HepG2 (cell line): ENCODE data around the gene TBCB. TPM values are rescaled to one million over a fixed set of nuclear protein-coding genes. Genes with fewer than 3 reads are reported as not detected.

Experiments
- CAMTA2 ChIP-seq: sonication (generic); formaldehyde crosslinking; IDR thresholded peaks from 2 replicates; pipeline ENCODE4 v1.4.0; 2020; ENCODE audit warnings: mild to moderate bottlenecking, missing genetic modification reagents, borderline replicate concordance
- CHD4 ChIP-seq: fragments of 200-600 bp; sonication (generic); IDR thresholded peaks from 2 replicates; pipeline ENCODE4 v1.7.0; 2017; ENCODE audit warnings: mild to moderate bottlenecking, low read length, borderline replicate concordance
- FLYWCH1 ChIP-seq: sonication (generic); formaldehyde crosslinking; IDR thresholded peaks from 2 replicates; pipeline ENCODE4 v1.8.1; 2023; ENCODE audit warnings: mild to moderate bottlenecking, missing genetic modification reagents
- NFYB ChIP-seq: sonication (generic); formaldehyde crosslinking; IDR thresholded peaks from 2 replicates; pipeline ENCODE4 v1.4.0; 2020; ENCODE audit warnings: missing genetic modification reagents
- NR2F6 ChIP-seq, 2 experiments: IDR thresholded peaks; 2 replicates each; pipeline ENCODE4 v1.6.1; 2016; ENCODE audit warnings: antibody characterized with exemption in 1 of 2, mild to moderate bottlenecking in 1 of 2
- STAG1 ChIP-seq: sonication (generic); formaldehyde crosslinking; IDR thresholded peaks from 2 replicates; pipeline ENCODE4 v1.4.0; 2020; ENCODE audit warnings: missing genetic modification reagents
- STAT5B ChIP-seq: sonication (generic); formaldehyde crosslinking; IDR thresholded peaks from 2 replicates; pipeline ENCODE4 v1.4.0; 2020; ENCODE audit warnings: missing genetic modification reagents
- WIZ ChIP-seq: sonication (generic); formaldehyde crosslinking; IDR thresholded peaks from 2 replicates; pipeline ENCODE4 v1.5.1; 2020; ENCODE audit warnings: mild to moderate bottlenecking, missing genetic modification reagents
- ZNF709 ChIP-seq: sonication (generic); formaldehyde crosslinking; IDR thresholded peaks from 2 replicates; pipeline ENCODE4 v1.5.0; 2020; ENCODE audit warnings: mild to moderate bottlenecking, missing genetic modification reagents
- polyA plus RNA-seq, 8 experiments: library from polyadenylated mRNA; depleted of rRNA in 3 of 8; stranded (reverse) in 7 of 8; unstranded in 1 of 8; fragments of >200 nt; fragmentation: Illumina TruSeq in 4 of 8; extraction: Trizol in 4 of 8; gene quantifications; 2 replicates each; pipeline versions ENCODE4 v1.2.1 to v1.2.3, GENCODE V29; 2011 to 2016; ENCODE audit warnings: low read depth in 4 of 8, missing spikeins in 1 of 8, mixed read lengths in 1 of 8; ENCODE audit not compliant: insufficient read depth in 1 of 8
- total RNA-seq, 5 experiments: library from RNA; depleted of rRNA; stranded (reverse); fragments of >200 nt; fragmentation: Illumina TruSeq; extraction: Trizol; gene quantifications; 2 replicates each; pipeline ENCODE4 v1.2.3, GENCODE V29; 2016; ENCODE audit warnings: low read depth in 1 of 5
- TF ChIP-seq, protein P1 (sequence below): sonication (generic); formaldehyde crosslinking; IDR thresholded peaks from 2 replicates; pipeline ENCODE4 v1.5.0; 2020; ENCODE audit warnings: mild to moderate bottlenecking, missing genetic modification reagents, borderline replicate concordance
- TF ChIP-seq, protein P2 (sequence below): sonication (generic); formaldehyde crosslinking; IDR thresholded peaks from 2 replicates; pipeline ENCODE4 v1.4.0; 2020; ENCODE audit warnings: missing genetic modification reagents, borderline replicate concordance
- TF ChIP-seq, protein P3 (sequence below): sonication (generic); formaldehyde crosslinking; IDR thresholded peaks from 2 replicates; pipeline ENCODE4 v1.8.0; 2022; ENCODE audit warnings: missing genetic modification reagents, low read depth, mild to moderate bottlenecking, borderline replicate concordance
- TF ChIP-seq, protein P4 (sequence below): sonication (generic); formaldehyde crosslinking; IDR thresholded peaks from 2 replicates; pipeline ENCODE4 v1.5.0; 2020; ENCODE audit warnings: missing genetic modification reagents
- TF ChIP-seq, protein P5 (sequence below): sonication (generic); formaldehyde crosslinking; IDR thresholded peaks from 2 replicates; pipeline ENCODE4 v1.5.0; 2020; ENCODE audit warnings: mild to moderate bottlenecking, missing genetic modification reagents
- TF ChIP-seq, protein P6 (sequence below): sonication (generic); formaldehyde crosslinking; IDR thresholded peaks from 2 replicates; pipeline ENCODE4 v1.5.1; 2020; ENCODE audit warnings: mild to moderate bottlenecking, moderate library complexity, missing genetic modification reagents

The TBCB gene
- total and polyA plus RNA-seq, 2 of the 13 experiments (the other 11 are each of a cell fraction or from before 2014, with no cell fraction given) = 271 to 276 TPM

DNA sequence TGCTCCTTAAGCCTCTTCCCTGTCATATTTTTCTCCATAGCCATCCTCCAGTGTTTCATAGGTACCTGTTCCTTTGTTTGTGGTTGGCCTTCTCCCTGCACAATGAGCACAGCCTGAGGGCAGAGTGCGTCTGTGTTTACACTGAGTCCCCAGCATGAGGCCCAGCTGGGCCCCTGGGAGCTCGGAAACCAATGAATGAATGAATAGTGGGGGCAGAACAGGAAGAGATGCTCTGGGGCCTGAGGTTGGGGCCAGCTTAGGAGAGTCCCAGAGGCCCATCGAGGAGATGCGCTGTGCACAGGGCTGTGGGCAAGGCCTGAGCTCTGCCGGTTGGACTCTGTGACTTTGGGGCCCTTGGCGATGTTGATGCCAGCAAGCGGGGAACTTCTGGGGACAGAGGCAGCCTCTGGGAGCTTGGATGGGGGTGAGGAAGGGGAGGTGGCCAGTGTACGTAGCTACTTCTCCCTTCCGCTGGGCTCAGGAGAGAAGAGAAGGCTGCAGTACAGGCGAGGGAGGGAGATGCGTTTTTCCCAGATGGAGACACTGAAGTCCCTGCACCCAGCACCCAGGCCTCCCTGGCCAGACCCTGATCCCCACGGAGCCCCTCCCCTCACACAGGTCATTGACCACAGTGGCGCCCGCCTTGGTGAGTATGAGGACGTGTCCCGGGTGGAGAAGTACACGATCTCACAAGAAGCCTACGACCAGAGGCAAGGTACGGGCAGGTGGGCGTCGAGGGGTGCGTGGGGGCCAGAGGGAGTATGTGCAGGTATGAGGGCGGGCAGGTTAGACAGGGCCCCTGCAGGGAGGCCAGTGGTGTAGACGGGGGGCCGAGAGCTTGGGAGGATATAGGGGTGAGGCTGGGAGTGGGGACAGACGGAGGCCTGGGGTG is 5.1 kb downstream of the TBCB start (continued):
- TF ChIP-seq, protein P1, sequence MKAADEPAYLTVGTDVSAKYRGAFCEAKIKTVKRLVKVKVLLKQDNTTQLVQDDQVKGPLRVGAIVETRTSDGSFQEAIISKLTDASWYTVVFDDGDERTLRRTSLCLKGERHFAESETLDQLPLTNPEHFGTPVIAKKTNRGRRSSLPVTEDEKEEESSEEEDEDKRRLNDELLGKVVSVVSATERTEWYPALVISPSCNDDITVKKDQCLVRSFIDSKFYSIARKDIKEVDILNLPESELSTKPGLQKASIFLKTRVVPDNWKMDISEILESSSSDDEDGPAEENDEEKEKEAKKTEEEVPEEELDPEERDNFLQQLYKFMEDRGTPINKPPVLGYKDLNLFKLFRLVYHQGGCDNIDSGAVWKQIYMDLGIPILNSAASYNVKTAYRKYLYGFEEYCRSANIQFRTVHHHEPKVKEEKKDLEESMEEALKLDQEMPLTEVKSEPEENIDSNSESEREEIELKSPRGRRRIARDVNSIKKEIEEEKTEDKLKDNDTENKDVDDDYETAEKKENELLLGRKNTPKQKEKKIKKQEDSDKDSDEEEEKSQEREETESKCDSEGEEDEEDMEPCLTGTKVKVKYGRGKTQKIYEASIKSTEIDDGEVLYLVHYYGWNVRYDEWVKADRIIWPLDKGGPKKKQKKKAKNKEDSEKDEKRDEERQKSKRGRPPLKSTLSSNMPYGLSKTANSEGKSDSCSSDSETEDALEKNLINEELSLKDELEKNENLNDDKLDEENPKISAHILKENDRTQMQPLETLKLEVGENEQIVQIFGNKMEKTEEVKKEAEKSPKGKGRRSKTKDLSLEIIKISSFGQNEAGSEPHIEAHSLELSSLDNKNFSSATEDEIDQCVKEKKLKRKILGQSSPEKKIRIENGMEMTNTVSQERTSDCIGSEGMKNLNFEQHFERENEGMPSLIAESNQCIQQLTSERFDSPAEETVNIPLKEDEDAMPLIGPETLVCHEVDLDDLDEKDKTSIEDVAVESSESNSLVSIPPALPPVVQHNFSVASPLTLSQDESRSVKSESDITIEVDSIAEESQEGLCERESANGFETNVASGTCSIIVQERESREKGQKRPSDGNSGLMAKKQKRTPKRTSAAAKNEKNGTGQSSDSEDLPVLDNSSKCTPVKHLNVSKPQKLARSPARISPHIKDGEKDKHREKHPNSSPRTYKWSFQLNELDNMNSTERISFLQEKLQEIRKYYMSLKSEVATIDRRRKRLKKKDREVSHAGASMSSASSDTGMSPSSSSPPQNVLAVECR (CRISPR knock-in tag) = peak; percentile 94
- TF ChIP-seq, protein P2, sequence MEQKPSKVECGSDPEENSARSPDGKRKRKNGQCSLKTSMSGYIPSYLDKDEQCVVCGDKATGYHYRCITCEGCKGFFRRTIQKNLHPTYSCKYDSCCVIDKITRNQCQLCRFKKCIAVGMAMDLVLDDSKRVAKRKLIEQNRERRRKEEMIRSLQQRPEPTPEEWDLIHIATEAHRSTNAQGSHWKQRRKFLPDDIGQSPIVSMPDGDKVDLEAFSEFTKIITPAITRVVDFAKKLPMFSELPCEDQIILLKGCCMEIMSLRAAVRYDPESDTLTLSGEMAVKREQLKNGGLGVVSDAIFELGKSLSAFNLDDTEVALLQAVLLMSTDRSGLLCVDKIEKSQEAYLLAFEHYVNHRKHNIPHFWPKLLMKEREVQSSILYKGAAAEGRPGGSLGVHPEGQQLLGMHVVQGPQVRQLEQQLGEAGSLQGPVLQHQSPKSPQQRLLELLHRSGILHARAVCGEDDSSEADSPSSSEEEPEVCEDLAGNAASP (CRISPR knock-in tag) = peak; percentile 63; the same call in 1 of the 2 replicates
- TF ChIP-seq NFYB (CRISPR knock-in tag) (peak; percentile 74), NR2F6 (IDR thresholded peaks at IDR 0.05) (peak; percentile 69), NR2F6 (CRISPR knock-in tag; IDR thresholded peaks at IDR 0.05) (peak; percentile 80), CAMTA2 (CRISPR knock-in tag) (no peak), FLYWCH1 (CRISPR knock-in tag) (no peak), ZNF709 (CRISPR knock-in tag) (0 out of 2 replicates have a peak, but pooled peaks have one; percentile 34), STAG1 (CRISPR knock-in tag) (no peak), CHD4 (no peak), STAT5B (CRISPR knock-in tag) (no peak), WIZ (CRISPR knock-in tag) (no peak)
- TF ChIP-seq, protein P3, sequence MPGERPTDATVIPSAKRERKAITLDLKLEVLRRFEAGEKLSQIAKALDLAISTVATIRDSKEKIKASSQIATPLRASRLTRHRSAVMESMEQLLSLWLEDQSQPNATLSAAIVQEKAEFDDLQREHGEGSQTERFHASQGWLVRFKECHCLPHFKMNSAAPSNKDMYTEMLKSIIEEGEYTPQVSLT = no peak
- TF ChIP-seq, protein P4, sequence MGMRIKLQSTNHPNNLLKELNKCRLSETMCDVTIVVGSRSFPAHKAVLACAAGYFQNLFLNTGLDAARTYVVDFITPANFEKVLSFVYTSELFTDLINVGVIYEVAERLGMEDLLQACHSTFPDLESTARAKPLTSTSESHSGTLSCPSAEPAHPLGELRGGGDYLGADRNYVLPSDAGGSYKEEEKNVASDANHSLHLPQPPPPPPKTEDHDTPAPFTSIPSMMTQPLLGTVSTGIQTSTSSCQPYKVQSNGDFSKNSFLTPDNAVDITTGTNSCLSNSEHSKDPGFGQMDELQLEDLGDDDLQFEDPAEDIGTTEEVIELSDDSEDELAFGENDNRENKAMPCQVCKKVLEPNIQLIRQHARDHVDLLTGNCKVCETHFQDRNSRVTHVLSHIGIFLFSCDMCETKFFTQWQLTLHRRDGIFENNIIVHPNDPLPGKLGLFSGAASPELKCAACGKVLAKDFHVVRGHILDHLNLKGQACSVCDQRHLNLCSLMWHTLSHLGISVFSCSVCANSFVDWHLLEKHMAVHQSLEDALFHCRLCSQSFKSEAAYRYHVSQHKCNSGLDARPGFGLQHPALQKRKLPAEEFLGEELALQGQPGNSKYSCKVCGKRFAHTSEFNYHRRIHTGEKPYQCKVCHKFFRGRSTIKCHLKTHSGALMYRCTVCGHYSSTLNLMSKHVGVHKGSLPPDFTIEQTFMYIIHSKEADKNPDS (CRISPR knock-in tag) = no peak
- TF ChIP-seq, protein P5, sequence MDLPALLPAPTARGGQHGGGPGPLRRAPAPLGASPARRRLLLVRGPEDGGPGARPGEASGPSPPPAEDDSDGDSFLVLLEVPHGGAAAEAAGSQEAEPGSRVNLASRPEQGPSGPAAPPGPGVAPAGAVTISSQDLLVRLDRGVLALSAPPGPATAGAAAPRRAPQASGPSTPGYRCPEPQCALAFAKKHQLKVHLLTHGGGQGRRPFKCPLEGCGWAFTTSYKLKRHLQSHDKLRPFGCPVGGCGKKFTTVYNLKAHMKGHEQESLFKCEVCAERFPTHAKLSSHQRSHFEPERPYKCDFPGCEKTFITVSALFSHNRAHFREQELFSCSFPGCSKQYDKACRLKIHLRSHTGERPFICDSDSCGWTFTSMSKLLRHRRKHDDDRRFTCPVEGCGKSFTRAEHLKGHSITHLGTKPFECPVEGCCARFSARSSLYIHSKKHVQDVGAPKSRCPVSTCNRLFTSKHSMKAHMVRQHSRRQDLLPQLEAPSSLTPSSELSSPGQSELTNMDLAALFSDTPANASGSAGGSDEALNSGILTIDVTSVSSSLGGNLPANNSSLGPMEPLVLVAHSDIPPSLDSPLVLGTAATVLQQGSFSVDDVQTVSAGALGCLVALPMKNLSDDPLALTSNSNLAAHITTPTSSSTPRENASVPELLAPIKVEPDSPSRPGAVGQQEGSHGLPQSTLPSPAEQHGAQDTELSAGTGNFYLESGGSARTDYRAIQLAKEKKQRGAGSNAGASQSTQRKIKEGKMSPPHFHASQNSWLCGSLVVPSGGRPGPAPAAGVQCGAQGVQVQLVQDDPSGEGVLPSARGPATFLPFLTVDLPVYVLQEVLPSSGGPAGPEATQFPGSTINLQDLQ (CRISPR knock-in tag) = no peak
- TF ChIP-seq, protein P6, sequence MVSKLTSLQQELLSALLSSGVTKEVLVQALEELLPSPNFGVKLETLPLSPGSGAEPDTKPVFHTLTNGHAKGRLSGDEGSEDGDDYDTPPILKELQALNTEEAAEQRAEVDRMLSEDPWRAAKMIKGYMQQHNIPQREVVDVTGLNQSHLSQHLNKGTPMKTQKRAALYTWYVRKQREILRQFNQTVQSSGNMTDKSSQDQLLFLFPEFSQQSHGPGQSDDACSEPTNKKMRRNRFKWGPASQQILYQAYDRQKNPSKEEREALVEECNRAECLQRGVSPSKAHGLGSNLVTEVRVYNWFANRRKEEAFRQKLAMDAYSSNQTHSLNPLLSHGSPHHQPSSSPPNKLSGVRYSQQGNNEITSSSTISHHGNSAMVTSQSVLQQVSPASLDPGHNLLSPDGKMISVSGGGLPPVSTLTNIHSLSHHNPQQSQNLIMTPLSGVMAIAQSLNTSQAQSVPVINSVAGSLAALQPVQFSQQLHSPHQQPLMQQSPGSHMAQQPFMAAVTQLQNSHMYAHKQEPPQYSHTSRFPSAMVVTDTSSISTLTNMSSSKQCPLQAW (CRISPR knock-in tag) = peak; percentile 82; the same call in 1 of the 2 replicates
